ENCODE data around the gene MTA2. TPM values are rescaled to one million over a fixed set of nuclear protein-coding genes. Genes with fewer than 3 reads are reported as not detected.

Gene MTA2
- total RNA-seq, 2 donors from 2014 or later = 30.0 to 40.5 TPM

DNA sequence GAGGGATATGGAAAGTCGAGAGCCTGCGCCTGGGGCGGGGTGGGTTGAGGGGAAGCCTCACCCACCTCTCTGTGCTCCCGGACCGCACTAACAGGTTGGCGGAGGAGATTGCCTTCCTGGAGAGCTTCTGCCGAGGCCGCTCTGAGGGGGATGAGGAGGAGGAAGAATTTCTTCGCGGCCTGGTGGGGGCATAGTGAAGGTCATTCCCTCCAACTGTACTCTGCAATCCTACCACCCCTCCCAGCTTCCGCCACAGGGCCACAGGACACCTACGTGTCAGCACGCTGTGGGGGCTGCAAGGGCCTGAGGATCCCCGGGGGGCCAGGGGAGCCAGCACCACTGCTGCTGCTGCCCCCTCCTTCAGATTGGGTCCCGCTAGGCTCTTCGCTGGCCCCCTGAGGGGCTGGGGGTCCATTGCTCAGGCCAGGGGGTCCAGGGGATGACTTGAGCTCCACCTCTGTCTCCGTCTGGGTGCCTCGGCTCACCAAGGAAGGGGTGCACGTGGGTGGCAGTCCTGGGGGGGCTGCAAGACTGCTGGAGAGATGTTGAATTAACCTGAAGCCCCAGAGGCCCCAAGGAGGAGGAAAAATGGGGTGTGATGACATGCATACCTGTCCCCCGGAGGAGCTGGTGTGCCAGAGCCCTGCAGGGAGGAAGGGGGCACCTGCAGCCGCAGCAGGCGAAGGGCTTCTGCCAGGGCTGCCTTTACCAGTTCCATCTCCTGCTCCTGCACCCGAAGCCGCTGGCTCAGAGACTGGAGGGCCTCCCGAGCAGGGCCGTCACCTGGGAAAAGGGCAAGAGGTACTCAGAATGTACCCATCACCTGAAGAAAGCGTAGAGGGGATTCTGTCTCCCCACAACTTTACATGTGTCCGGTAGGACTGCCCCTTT is 9.4 kb upstream of the MTA2 start:
- Histone ChIP-seq H3K27ac (peak overlapping the region; percentile 92 to 97), H3K36me3 (peaks cover 9% of the 10 kb centered on the region)
- no peak for DNase-seq (ENCODE audit: low spot score)

DNA sequence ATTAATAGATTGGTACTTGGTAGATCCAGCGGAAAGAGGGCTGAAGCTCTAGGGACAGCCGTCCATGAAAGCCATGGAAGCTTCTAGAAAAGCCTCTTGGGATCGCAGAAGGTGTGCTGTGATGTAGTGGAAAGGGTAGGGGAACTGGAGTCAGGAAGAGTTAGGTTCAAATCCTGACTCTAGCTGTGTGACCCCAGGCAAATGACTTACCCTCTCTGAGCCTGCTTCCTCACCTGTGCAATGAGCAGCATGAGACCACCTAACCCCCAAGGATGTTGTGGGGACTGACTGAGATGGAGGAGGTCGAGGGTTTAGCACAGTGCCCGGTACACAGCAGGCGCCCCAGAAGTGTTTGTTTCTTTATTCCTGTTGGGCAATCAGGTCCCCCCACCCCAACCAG is 8.7 kb upstream of the MTA2 start:
- TF ChIP-seq, protein P1, sequence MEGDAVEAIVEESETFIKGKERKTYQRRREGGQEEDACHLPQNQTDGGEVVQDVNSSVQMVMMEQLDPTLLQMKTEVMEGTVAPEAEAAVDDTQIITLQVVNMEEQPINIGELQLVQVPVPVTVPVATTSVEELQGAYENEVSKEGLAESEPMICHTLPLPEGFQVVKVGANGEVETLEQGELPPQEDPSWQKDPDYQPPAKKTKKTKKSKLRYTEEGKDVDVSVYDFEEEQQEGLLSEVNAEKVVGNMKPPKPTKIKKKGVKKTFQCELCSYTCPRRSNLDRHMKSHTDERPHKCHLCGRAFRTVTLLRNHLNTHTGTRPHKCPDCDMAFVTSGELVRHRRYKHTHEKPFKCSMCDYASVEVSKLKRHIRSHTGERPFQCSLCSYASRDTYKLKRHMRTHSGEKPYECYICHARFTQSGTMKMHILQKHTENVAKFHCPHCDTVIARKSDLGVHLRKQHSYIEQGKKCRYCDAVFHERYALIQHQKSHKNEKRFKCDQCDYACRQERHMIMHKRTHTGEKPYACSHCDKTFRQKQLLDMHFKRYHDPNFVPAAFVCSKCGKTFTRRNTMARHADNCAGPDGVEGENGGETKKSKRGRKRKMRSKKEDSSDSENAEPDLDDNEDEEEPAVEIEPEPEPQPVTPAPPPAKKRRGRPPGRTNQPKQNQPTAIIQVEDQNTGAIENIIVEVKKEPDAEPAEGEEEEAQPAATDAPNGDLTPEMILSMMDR (IDR thresholded peaks at IDR 0.05) = no peak
- H3K4me3 ChIP-seq = no peak overlapping the region
- H3K27me3 ChIP-seq = no peaks in the 10 kb centered on the region
- H3K27ac ChIP-seq = no peak overlapping the region
- no peaks in the 10 kb centered on the region for H3K9me3 ChIP-seq
- no peak for DNase-seq (ENCODE audit: low spot score)
- H3K4me1 ChIP-seq = peaks cover 0 to 28% of the 10 kb centered on the region in 2 donors
- H3K36me3 ChIP-seq = peaks cover 16% of the 10 kb centered on the region

More for the DNA sequence above, 9.4 kb upstream of the MTA2 start:
- peak overlapping the region; percentile 78 to 88 for H3K4me3 ChIP-seq
- no peaks in the 10 kb centered on the region for H3K9me3 ChIP-seq
- peaks cover 0 to 28% of the 10 kb centered on the region in 2 donors for H3K4me1 ChIP-seq
- TF ChIP-seq, protein P1 (IDR thresholded peaks at IDR 0.05) = no peak
- no peaks in the 10 kb centered on the region for H3K27me3 ChIP-seq

DNA sequence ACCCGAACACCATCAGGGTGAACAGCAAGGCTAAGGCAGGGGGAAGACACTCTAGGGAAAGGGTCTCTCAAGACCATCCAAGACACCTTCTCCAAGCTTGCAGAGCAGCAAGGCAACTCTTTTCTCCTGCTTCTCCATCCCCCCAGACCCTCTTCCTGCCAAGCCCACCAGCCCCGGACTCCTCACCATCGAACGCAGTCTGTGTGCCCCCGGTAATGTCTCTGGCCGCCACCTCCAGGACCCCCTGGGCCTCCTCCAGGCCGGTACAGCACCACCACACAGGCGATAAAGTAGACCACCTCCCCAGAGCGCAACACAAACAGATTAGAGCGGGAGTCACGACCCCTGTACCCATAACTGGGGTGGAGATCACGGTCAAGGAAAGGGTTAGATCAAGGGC is 7.1 kb upstream of the MTA2 start:
- DNase-seq (ENCODE audit: low spot score) = no peak
- H3K36me3 ChIP-seq = peaks cover 19% of the 10 kb centered on the region
- TF ChIP-seq, protein P1 (IDR thresholded peaks at IDR 0.05) = no peak

DNA sequence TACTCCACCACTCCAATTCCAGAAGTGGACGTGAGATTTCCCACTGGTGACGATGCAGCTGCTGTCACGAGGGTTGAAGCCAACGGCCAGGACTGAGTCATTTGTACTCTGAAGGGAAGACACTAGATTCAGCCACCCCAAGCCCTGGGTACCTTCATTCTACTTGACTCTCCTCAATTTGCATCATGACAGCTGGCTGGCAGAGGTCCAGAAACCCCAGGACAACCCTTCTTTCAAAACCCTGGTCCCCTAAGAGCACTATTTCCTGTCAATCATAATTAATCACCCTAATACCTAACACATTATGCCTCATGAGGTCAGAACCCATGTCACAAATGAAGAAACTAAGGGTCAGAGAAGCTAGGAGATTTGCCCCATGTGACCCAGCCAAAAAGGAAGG is 6.0 kb upstream of the MTA2 start:
- peaks cover 0 to 29% of the 10 kb centered on the region in 2 donors for H3K4me1 ChIP-seq
- TF ChIP-seq, protein P1 (IDR thresholded peaks at IDR 0.05) = no peak
- H3K27ac ChIP-seq = no peak overlapping the region
- no peak overlapping the region for H3K4me3 ChIP-seq
- no peaks in the 10 kb centered on the region for H3K9me3 ChIP-seq
- DNase-seq (ENCODE audit: low spot score) = no peak
- no peaks in the 10 kb centered on the region for H3K27me3 ChIP-seq
- peaks cover 19% of the 10 kb centered on the region for H3K36me3 ChIP-seq

More for the DNA sequence above, 7.1 kb upstream of the MTA2 start:
- no peaks in the 10 kb centered on the region for H3K9me3 ChIP-seq
- no peak overlapping the region for H3K4me3 ChIP-seq
- H3K27ac ChIP-seq = no peak overlapping the region
- H3K27me3 ChIP-seq = no peaks in the 10 kb centered on the region
- peaks cover 0 to 28% of the 10 kb centered on the region in 2 donors for H3K4me1 ChIP-seq

DNA sequence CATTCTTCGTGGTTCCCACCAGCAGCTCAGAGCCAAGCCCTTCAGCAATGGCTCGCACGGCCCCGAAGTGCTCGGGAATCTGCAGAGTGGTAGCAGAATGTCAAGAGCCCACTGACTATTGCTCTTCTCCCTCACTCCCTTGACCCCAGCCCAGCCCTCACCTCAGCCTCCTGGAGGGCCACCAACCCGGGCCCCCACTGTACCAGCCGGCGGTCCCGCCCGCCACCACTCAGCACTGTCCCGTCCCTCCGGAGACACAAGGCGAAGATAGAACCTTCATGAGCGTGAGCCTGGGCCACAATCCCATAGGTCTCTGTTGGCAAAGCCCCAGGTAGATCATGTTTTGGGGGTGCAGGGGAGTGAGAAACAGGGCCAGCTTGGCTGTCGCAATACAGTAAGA is 4.2 kb upstream of the MTA2 start:
- peaks cover 19% of the 10 kb centered on the region for H3K36me3 ChIP-seq
- H3K9me3 ChIP-seq = no peaks in the 10 kb centered on the region
- H3K4me1 ChIP-seq = peaks cover 0 to 26% of the 10 kb centered on the region in 2 donors
- DNase-seq (ENCODE audit: low spot score) = no peak
- no peak overlapping the region for H3K4me3 ChIP-seq
- TF ChIP-seq, protein P1 (IDR thresholded peaks at IDR 0.05) = no peak
- H3K27ac ChIP-seq = no peak overlapping the region
- no peaks in the 10 kb centered on the region for H3K27me3 ChIP-seq

Measured in right atrium auricular region (tissue), 2 donors.